SK-N-SH treated with all-trans-retinoic acid at 6 μM for 48 hours (cell line): Measurements from ENCODE around the gene PTPRN2.

Experiments used
- ATAC-seq: fragments of 200-7000 bp; cut with Tn5 transposase; 3 replicates; pipeline ENCODE4 v1.9.1; 2020; ENCODE audit warnings: mild to moderate bottlenecking, moderate library complexity
- ARNTL ChIP-seq: fragments of 450-650 bp; formaldehyde crosslinking; IDR thresholded peaks from 2 replicates; pipeline ENCODE4 v1.5.0; 2020; ENCODE audit warnings: low read depth, mild to moderate bottlenecking, moderate library complexity, borderline replicate concordance
- BACH2 ChIP-seq: fragments of 250-450 bp; sonication (Bioruptor Pico); IDR thresholded peaks from 2 replicates; pipeline ENCODE4 v1.9.0; 2021; ENCODE audit warnings: mild to moderate bottlenecking, borderline replicate concordance
- CSDC2 ChIP-seq: fragments of 250-450 bp; sonication (Bioruptor Pico); IDR thresholded peaks from 2 replicates; pipeline ENCODE4 v1.5.0; 2020; ENCODE audit warnings: mild to moderate bottlenecking, moderate library complexity
- CSRNP3 ChIP-seq: fragments of 250-450 bp; sonication (Bioruptor Pico); IDR thresholded peaks from 2 replicates; pipeline ENCODE4 v1.5.1; 2021; ENCODE audit warnings: mild to moderate bottlenecking, moderate library complexity
- ESRRG ChIP-seq: fragments of 250-450 bp; sonication (Bioruptor Pico); IDR thresholded peaks from 2 replicates; pipeline ENCODE4 v1.6.1; 2021; ENCODE audit warnings: mild to moderate bottlenecking
- GLIS3 ChIP-seq: fragments of 250-450 bp; sonication (Bioruptor Pico); IDR thresholded peaks from 2 replicates; pipeline ENCODE4 v1.5.0; 2020; ENCODE audit warnings: mild to moderate bottlenecking, moderate library complexity
- ISL1 ChIP-seq: fragments of 250-450 bp; sonication (Bioruptor Pico); IDR thresholded peaks from 2 replicates; pipeline ENCODE4 v2.1.2; 2022; ENCODE audit warnings: mild to moderate bottlenecking, moderate library complexity
- OSR1 ChIP-seq: fragments of 250-450 bp; sonication (Bioruptor Pico); IDR thresholded peaks from 2 replicates; pipeline ENCODE4 v1.8.0; 2022; ENCODE audit warnings: moderate library complexity, mild to moderate bottlenecking, inconsistent platforms
- PATZ1 ChIP-seq: fragments of 250-450 bp; sonication (Bioruptor Pico); IDR thresholded peaks from 2 replicates; pipeline ENCODE4 v1.8.0; 2020; ENCODE audit warnings: mild to moderate bottlenecking, moderate library complexity, borderline replicate concordance
- POU6F1 ChIP-seq: fragments of 250-450 bp; sonication (Bioruptor Pico); IDR thresholded peaks from 2 replicates; pipeline ENCODE4 v1.8.0; 2021; ENCODE audit warnings: low read depth, mild to moderate bottlenecking, moderate library complexity, borderline replicate concordance
- TCF4 ChIP-seq: fragments of 250-450 bp; sonication (Bioruptor Pico); IDR thresholded peaks from 2 replicates; pipeline ENCODE4 v1.8.0; 2021; ENCODE audit warnings: mild to moderate bottlenecking, moderate library complexity, borderline replicate concordance
- TOX ChIP-seq: fragments of 250-450 bp; sonication (Bioruptor Pico); IDR thresholded peaks from 2 replicates; pipeline ENCODE4 v1.8.0; 2021; ENCODE audit warnings: mild to moderate bottlenecking, moderate library complexity, borderline replicate concordance
- TSHZ2 ChIP-seq: fragments of 250-450 bp; sonication (Bioruptor Pico); IDR thresholded peaks from 2 replicates; pipeline ENCODE4 v1.5.0; 2020; ENCODE audit warnings: mild to moderate bottlenecking, moderate library complexity
- ZC3H10 ChIP-seq: fragments of 250-450 bp; sonication (Bioruptor Pico); IDR thresholded peaks from 2 replicates; pipeline ENCODE4 v1.5.1; 2021; ENCODE audit warnings: mild to moderate bottlenecking, moderate library complexity
- ZFP3 ChIP-seq: fragments of 250-450 bp; sonication (Bioruptor Pico); IDR thresholded peaks from 2 replicates; pipeline ENCODE4 v1.5.0; 2020; ENCODE audit warnings: mild to moderate bottlenecking, moderate library complexity
- ZFP30 ChIP-seq: fragments of 450-650 bp; formaldehyde crosslinking; IDR thresholded peaks from 2 replicates; pipeline ENCODE4 v1.5.0; 2022; ENCODE audit warnings: mild to moderate bottlenecking, moderate library complexity
- ZNF565 ChIP-seq: fragments of 450-650 bp; formaldehyde crosslinking; conservative IDR thresholded peaks from 2 replicates; pipeline ENCODE4 v1.5.0; 2020; ENCODE audit warnings: low read depth, mild to moderate bottlenecking, moderate library complexity
- ZNF70 ChIP-seq: fragments of 450-650 bp; formaldehyde crosslinking; IDR thresholded peaks from 2 replicates; pipeline ENCODE4 v1.5.0; 2020; ENCODE audit warnings: mild to moderate bottlenecking, moderate library complexity
- ZNF8 ChIP-seq: fragments of 450-650 bp; formaldehyde crosslinking; IDR thresholded peaks from 2 replicates; pipeline ENCODE4 v1.5.0; 2020; ENCODE audit warnings: mild to moderate bottlenecking, moderate library complexity
- TF ChIP-seq, protein P1 (sequence below): fragments of 250-450 bp; sonication (Bioruptor Pico); IDR thresholded peaks from 2 replicates; pipeline ENCODE4 v1.5.1; 2020; ENCODE audit warnings: low read depth, mild to moderate bottlenecking, moderate library complexity

Gene PTPRN2

GRCh38 chr7:157760004-157760730, 827.5 kb downstream of the PTPRN2 start:
- no peak for TF ChIP-seq ISL1 (CRISPR knock-in tag)
- TF ChIP-seq, all 23 proteins: peak for 0
- no peak for ATAC-seq

DNA sequence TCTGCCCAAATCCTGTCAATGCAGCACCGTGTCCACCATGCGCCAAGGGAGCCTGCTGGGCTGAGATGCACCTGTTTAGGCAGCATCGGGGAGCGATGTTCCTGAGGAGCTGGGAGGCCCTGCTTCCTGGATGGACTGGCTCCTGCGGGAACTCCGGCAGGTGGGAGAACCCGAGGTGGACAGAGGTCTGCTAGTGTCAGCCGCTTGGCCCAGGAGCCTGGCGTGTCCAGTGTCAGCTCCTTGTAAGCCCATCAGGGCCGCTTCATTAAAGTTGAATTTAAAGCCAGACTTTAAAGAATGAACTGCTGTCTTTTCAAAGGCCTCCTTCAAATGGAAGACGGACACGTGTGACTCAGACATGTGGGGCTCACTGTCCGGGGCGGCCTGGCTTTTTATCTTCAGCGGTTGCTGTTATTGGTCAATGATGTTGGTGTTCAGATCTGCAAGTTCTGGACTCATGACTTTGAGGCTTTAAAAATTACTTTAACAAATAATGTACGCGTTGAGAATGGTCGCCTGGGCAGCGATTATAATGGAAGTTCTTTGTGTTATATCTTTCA, 828.3 kb downstream of the PTPRN2 start:
- no peak for ATAC-seq
- TF ChIP-seq TOX (CRISPR knock-in tag) (no peak), TSHZ2 (no peak), ISL1 (CRISPR knock-in tag) (no peak), ZC3H10 (CRISPR knock-in tag) (no peak), ZNF70 (CRISPR knock-in tag) (no peak), POU6F1 (CRISPR knock-in tag) (no peak), ESRRG (CRISPR knock-in tag) (no peak), ZNF8 (no peak), OSR1 (CRISPR knock-in tag) (no peak), TCF4 (CRISPR knock-in tag) (no peak), GLIS3 (CRISPR knock-in tag) (no peak), BACH2 (CRISPR knock-in tag) (no peak), ARNTL (no peak), PATZ1 (no peak), ZNF565 (CRISPR knock-in tag) (no peak), ZFP3 (CRISPR knock-in tag) (no peak), CSDC2 (CRISPR knock-in tag) (no peak), ZFP30 (no peak)
- TF ChIP-seq, protein P1, sequence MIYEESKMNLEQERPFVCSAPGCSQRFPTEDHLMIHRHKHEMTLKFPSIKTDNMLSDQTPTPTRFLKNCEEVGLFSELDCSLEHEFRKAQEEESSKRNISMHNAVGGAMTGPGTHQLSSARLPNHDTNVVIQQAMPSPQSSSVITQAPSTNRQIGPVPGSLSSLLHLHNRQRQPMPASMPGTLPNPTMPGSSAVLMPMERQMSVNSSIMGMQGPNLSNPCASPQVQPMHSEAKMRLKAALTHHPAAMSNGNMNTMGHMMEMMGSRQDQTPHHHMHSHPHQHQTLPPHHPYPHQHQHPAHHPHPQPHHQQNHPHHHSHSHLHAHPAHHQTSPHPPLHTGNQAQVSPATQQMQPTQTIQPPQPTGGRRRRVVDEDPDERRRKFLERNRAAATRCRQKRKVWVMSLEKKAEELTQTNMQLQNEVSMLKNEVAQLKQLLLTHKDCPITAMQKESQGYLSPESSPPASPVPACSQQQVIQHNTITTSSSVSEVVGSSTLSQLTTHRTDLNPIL (CRISPR knock-in tag): no peak

DNA sequence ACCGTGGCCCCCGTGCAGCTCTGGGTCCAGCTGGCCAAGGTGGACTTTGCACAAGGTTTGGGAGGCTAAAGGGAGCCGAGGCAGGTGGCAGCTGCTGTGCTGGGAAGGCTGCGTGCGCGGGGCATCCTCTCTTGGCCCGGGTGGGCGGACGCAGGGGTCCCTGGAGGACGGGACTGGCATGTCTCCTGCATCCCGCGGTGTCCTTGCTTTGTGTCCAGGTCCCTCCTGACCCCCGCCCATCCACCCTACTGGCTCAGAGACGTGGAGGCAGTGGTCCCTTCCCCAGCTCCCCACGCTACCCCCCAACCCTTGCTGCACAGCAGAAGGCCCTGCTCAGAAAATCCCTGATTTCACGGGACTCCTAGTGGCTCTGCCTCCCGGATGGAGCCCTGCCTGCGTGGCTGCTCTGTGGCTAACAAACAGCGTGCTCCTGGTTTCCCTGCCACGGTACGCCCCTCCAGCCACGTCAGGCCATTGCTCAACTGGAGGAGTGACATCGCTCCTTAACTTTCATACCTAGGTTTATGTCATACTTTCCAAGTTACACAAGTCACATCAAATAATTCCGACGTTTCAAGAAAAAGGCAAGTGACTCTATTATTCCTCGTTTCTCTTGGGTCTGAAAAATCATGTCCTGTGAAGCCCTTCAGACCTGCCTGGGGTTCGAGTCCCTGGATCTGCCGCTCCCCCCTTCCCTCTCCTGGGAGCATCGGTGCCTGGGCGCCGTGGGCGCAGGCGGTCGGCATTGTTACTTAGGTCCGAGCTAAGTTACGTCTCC, 829.0 kb downstream of the PTPRN2 start:
- ATAC-seq: no peak
- TF ChIP-seq ESRRG (CRISPR knock-in tag) (no peak), CSRNP3 (CRISPR knock-in tag) (no peak), ISL1 (CRISPR knock-in tag) (no peak), POU6F1 (CRISPR knock-in tag) (no peak), ZNF70 (CRISPR knock-in tag) (no peak), TSHZ2 (no peak), CSDC2 (CRISPR knock-in tag) (no peak), ARNTL (no peak), TCF4 (CRISPR knock-in tag) (no peak)
- TF ChIP-seq, protein P1 (CRISPR knock-in tag): no peak
